Pulmonary artery endothelial cell (primary cell): ENCODE data around the gene TWIST2. TPM values are rescaled to one million over a fixed set of nuclear protein-coding genes. Genes with fewer than 3 reads are reported as not detected.

Experiments
- DNase-seq: peaks from one replicate; pipeline ENCODE4 v3.0.0-alpha.2; 2011; ENCODE audit warnings: low read depth, low spot score
- total RNA-seq: library from RNA; depleted of rRNA; stranded (reverse); fragments of >200 nt; gene quantifications from 2 replicates; pipeline ENCODE4 v1.2.3, GENCODE V29; 2014

The TWIST2 gene
- total RNA-seq, 1 donor from 2014 or later = 5.4 TPM

- DNase-seq = no peak
Observed at GRCh38 chr2:238904177-238904576, 56.3 kb downstream of the TWIST2 start.

GRCh38 chr2:238904716-238905115 lies 56.8 kb downstream of the TWIST2 start:
- DNase-seq = no peak

GRCh38 chr2:238905224-238905623 lies 57.3 kb downstream of the TWIST2 start:
- no peak for DNase-seq

GRCh38 chr2:238905644-238906043 lies 57.8 kb downstream of the TWIST2 start:
- no peak for DNase-seq

- no peak for DNase-seq
Observed at GRCh38 chr2:238906254-238906935, 58.5 kb downstream of the TWIST2 start.

GRCh38 chr2:238906936-238907716 lies 59.2 kb downstream of the TWIST2 start:
- no peak for DNase-seq

- no peak for DNase-seq
Observed at GRCh38 chr2:238907717-238908173, 59.9 kb downstream of the TWIST2 start.

- no peak for DNase-seq
Observed at GRCh38 chr2:238908960-238909951, 61.4 kb downstream of the TWIST2 start.

GRCh38 chr2:238910751-238911351 lies 63.0 kb downstream of the TWIST2 start:
- no peak for DNase-seq

GRCh38 chr2:238911376-238912227 lies 63.7 kb downstream of the TWIST2 start:
- DNase-seq = no peak

- DNase-seq = no peak
Observed at GRCh38 chr2:238912228-238912915, 64.5 kb downstream of the TWIST2 start.

GRCh38 chr2:238912916-238913875 lies 65.3 kb downstream of the TWIST2 start:
- DNase-seq = no peak

GRCh38 chr2:238913931-238914647 lies 66.2 kb downstream of the TWIST2 start:
- DNase-seq = no peak

GRCh38 chr2:238914648-238915015 lies 66.7 kb downstream of the TWIST2 start:
- no peak for DNase-seq

GRCh38 chr2:238915196-238915595 lies 67.3 kb downstream of the TWIST2 start:
- DNase-seq = no peak

- no peak for DNase-seq
Observed at GRCh38 chr2:238915596-238915995, 67.7 kb downstream of the TWIST2 start.

GRCh38 chr2:238916176-238916874 lies 68.4 kb downstream of the TWIST2 start:
- DNase-seq = no peak
